ENCODE data around the gene HES1. TPM values are rescaled to one million over a fixed set of nuclear protein-coding genes. Genes with fewer than 3 reads are reported as not detected.
"Not testable (repeated sequence)": the region's sequence is repeated elsewhere in the genome, so short reads cannot be mapped to it uniquely, and the experiment has no call there.

HES1 gene
- total RNA-seq, 1 experiment from 2014 or later = 34.6 TPM

GRCh38 chr3:194087995-194088855, 47.7 kb upstream of the HES1 start:
- POLR2A ChIA-PET = interaction anchor here (1.2 to 4.7 kb wide), 7 partner anchors 17 to 307 kb away, joined by 4 to 120 read pairs (median 26); partner anchors contain the start of gene HES1
- Mint-ChIP-seq H3K27ac (ENCODE audit: low read depth, unreplicated experiment) (no peak overlapping the region), H3K9me3 (ENCODE audit: unreplicated experiment) (no peaks in the 10 kb centered on the region), H3K4me3 (ENCODE audit: unreplicated experiment) (no peak overlapping the region), H3K27me3 (ENCODE audit: insufficient read depth, unreplicated experiment) (no peaks in the 10 kb centered on the region), H3K4me1 (ENCODE audit: insufficient read depth, unreplicated experiment) (peaks cover 25% of the 10 kb centered on the region), H3K36me3 (ENCODE audit: insufficient read depth, unreplicated experiment) (no peaks in the 10 kb centered on the region)
- BruUV-seq (replicated peaks) = no TSS peak
- TF ChIP-seq, protein P1, sequence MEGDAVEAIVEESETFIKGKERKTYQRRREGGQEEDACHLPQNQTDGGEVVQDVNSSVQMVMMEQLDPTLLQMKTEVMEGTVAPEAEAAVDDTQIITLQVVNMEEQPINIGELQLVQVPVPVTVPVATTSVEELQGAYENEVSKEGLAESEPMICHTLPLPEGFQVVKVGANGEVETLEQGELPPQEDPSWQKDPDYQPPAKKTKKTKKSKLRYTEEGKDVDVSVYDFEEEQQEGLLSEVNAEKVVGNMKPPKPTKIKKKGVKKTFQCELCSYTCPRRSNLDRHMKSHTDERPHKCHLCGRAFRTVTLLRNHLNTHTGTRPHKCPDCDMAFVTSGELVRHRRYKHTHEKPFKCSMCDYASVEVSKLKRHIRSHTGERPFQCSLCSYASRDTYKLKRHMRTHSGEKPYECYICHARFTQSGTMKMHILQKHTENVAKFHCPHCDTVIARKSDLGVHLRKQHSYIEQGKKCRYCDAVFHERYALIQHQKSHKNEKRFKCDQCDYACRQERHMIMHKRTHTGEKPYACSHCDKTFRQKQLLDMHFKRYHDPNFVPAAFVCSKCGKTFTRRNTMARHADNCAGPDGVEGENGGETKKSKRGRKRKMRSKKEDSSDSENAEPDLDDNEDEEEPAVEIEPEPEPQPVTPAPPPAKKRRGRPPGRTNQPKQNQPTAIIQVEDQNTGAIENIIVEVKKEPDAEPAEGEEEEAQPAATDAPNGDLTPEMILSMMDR (IDR thresholded peaks at IDR 0.05; ENCODE audit: unreplicated experiment) = no peak
- intact Hi-C loops (cut with micrococcal nuclease) = loop anchor here (2.0 to 5.0 kb wide), 2 partner anchors 17 to 229 kb away; no protein-coding TSS in a partner anchor
- no peak for DNase-seq (ENCODE audit: unreplicated experiment)
- CTCF ChIA-PET = interaction anchor here (0.6 to 1.0 kb wide), 5 partner anchors 13 to 307 kb away, joined by 3 to 5 read pairs (median 4); no protein-coding TSS in a partner anchor

DNA sequence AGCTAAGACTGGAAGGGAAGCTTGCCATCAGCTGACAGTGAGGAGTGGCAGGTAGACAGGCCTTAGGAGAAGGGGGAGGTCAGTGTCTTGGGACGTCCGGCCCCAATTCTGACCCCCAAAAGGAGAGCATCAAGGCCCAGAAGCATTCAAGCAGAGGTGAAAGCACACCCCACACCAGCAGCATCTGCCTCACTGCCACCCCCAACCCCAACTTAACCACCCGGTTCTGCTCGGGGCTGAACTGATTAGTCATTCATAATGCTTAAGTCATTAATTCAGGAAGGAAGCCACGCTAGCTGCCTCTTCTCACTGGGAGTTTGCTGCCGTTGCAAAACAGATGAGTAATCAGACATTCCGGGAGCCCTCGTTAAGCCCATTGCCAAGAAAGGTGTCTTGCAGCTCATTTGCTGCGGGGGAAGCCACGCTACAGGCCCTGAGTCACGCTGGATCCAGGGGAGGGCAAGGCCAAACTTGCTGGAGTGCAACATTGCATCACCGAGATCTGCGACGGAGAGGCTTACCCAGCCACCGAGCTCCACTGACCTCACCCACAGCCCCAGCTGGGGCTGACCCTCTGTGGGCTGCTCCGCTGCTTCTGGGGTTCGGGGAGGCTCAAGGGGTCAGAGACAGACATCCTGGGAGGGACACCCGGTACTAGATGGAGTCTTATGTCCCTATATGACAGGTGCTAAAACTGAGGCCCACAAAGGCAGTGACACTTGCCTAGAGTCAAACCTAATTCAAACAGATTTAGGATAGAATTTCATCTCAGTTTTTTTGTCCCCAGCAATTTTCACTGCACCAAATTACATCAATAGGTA, 46.4 kb upstream of the HES1 start:
- peak overlapping the region; percentile 89 for H3K27ac Mint-ChIP-seq (ENCODE audit: low read depth, unreplicated experiment)
- peaks cover 25% of the 10 kb centered on the region for H3K4me1 Mint-ChIP-seq (ENCODE audit: insufficient read depth, unreplicated experiment)
- H3K9me3 Mint-ChIP-seq (ENCODE audit: unreplicated experiment) = no peaks in the 10 kb centered on the region
- H3K4me3 Mint-ChIP-seq (ENCODE audit: unreplicated experiment) = peak overlapping the region; percentile 57
- CTCF ChIA-PET = interaction anchor here (0.6 to 2.2 kb wide), 5 partner anchors 11 to 259 kb away, joined by 3 to 5 read pairs (median 3); no protein-coding TSS in a partner anchor
- intact Hi-C loops (cut with micrococcal nuclease) = loop anchor here (1.0 to 5.0 kb wide), 4 partner anchors 19 to 228 kb away; no protein-coding TSS in a partner anchor
- no peaks in the 10 kb centered on the region for H3K27me3 Mint-ChIP-seq (ENCODE audit: insufficient read depth, unreplicated experiment)
- BruUV-seq (replicated peaks) = no TSS peak
- H3K36me3 Mint-ChIP-seq (ENCODE audit: insufficient read depth, unreplicated experiment) = no peaks in the 10 kb centered on the region
- TF ChIP-seq, protein P1 (IDR thresholded peaks at IDR 0.05; ENCODE audit: unreplicated experiment) = no peak
- POLR2A ChIA-PET = interaction anchor here (0.5 to 4.7 kb wide), 24 partner anchors 8 to 563 kb away, joined by 3 to 120 read pairs (median 4); partner anchors contain the start of gene HES1
- DNase-seq (ENCODE audit: unreplicated experiment) = peak; percentile 100

GRCh38 chr3:194090178-194090555, 45.8 kb upstream of the HES1 start:
- H3K4me1 Mint-ChIP-seq (ENCODE audit: insufficient read depth, unreplicated experiment) = peaks cover 25% of the 10 kb centered on the region
- BruUV-seq (replicated peaks) = TSS peak; percentile 33
- not testable (repeated sequence) for H3K9me3 Mint-ChIP-seq (ENCODE audit: unreplicated experiment); H3K36me3 Mint-ChIP-seq (ENCODE audit: insufficient read depth, unreplicated experiment); H3K4me3 Mint-ChIP-seq (ENCODE audit: unreplicated experiment); H3K27me3 Mint-ChIP-seq (ENCODE audit: insufficient read depth, unreplicated experiment); DNase-seq (ENCODE audit: unreplicated experiment)
- intact Hi-C loops (cut with micrococcal nuclease) = loop anchor here (5.0 kb wide), 1 partner anchor 88 kb away; no protein-coding TSS in a partner anchor
- peak overlapping the region; percentile 89 for H3K27ac Mint-ChIP-seq (ENCODE audit: low read depth, unreplicated experiment)
- POLR2A ChIA-PET = interaction anchor here (0.8 to 4.7 kb wide), 15 partner anchors 19 to 564 kb away, joined by 3 to 120 read pairs (median 10); partner anchors contain the start of gene HES1
- CTCF ChIA-PET = interaction anchor here (1.0 to 2.2 kb wide), 3 partner anchors 19 to 309 kb away, joined by 4 to 5 read pairs (median 5); no protein-coding TSS in a partner anchor

- Mint-ChIP-seq H3K9me3 (ENCODE audit: unreplicated experiment) (no peaks in the 10 kb centered on the region), H3K27ac (ENCODE audit: low read depth, unreplicated experiment) (peak overlapping the region; percentile 87), H3K4me1 (ENCODE audit: insufficient read depth, unreplicated experiment) (peaks cover 25% of the 10 kb centered on the region), H3K36me3 (ENCODE audit: insufficient read depth, unreplicated experiment) (no peaks in the 10 kb centered on the region), H3K4me3 (ENCODE audit: unreplicated experiment) (peak overlapping the region; percentile 47), H3K27me3 (ENCODE audit: insufficient read depth, unreplicated experiment) (no peaks in the 10 kb centered on the region)
- ChIA-PET POLR2A (interaction anchor here (0.7 to 4.7 kb wide), 14 partner anchors 10 to 310 kb away, joined by 3 to 120 read pairs (median 7); partner anchors contain the start of gene HES1), CTCF (interaction anchor here (0.6 to 2.2 kb wide), 9 partner anchors 20 to 310 kb away, joined by 3 to 5 read pairs (median 4); no protein-coding TSS in a partner anchor)
- intact Hi-C loops (cut with micrococcal nuclease) = loop anchor here (5.0 kb wide), 1 partner anchor 88 kb away; no protein-coding TSS in a partner anchor
- no TSS peak for BruUV-seq (replicated peaks)
- DNase-seq (ENCODE audit: unreplicated experiment) = no peak
- TF ChIP-seq, protein P1 (IDR thresholded peaks at IDR 0.05; ENCODE audit: unreplicated experiment) = no peak
Measured at GRCh38 chr3:194090716-194091115, 45.2 kb upstream of the HES1 start.

Data from MCF 10A (cell line).